Measurements from ENCODE around the gene GATA3.

- TF ChIP-seq CTCF (IDR thresholded peaks at IDR 0.05) (no peak), POLR2A (IDR thresholded peaks at IDR 0.05) (no peak)
Measured at GRCh38 chr10:8050556-8051108, 3.9 kb upstream of the GATA3 start.
